Measurements from ENCODE around the gene EDIL3.
"Not testable (repeated sequence)": the region's sequence is repeated elsewhere in the genome, so short reads cannot be mapped to it uniquely, and the experiment has no call there.

Gene EDIL3

GRCh38 chr5:84343171-84343570 lies 41.5 kb downstream of the EDIL3 start:
- Histone ChIP-seq H3K4me1 (ENCODE audit: control insufficient read depth, insufficient read depth, low read length) (peaks cover 35% of the 10 kb centered on the region), H3K4me3 (ENCODE audit: low read depth, low read length) (no peak overlapping the region), H3K36me3 (ENCODE audit: control insufficient read depth, insufficient read depth, low read length) (no peaks in the 10 kb centered on the region), H3K27ac (ENCODE audit: low read depth, low read length) (no peak overlapping the region), H3K9ac (ENCODE audit: low read depth, low read length) (no peak overlapping the region), H3K9me3 (ENCODE audit: control insufficient read depth, insufficient read depth, low read length) (no peaks in the 10 kb centered on the region), H3K27me3 (ENCODE audit: control insufficient read depth, insufficient read depth, low read length) (no peaks in the 10 kb centered on the region)

DNA sequence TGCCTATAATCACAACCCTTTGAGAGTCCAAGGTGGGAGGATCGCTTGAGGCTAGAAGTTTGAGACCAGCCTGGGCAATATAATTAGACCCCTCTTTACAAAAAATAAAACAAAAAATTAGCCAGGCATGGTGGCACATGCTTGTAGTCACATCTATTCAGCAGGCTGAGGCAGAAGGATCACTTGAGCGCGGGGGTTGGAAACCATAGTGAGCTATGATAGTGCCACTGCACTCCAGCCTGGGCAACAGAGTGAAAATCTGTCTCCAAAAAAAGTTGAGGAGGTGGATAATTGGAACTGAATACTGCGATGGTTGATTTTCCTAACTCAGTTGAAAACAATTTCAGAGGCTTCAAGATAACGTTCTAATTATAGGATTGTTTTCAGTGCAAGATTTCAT lies 52.6 kb downstream of the EDIL3 start:
- H3K4me1 ChIP-seq (ENCODE audit: control insufficient read depth, insufficient read depth, low read length): no peaks in the 10 kb centered on the region
- H3K36me3 ChIP-seq (ENCODE audit: control insufficient read depth, insufficient read depth, low read length): no peaks in the 10 kb centered on the region
- no peaks in the 10 kb centered on the region for H3K27me3 ChIP-seq (ENCODE audit: control insufficient read depth, insufficient read depth, low read length)
- no peak overlapping the region for H3K27ac ChIP-seq (ENCODE audit: low read depth, low read length)
- H3K9me3 ChIP-seq (ENCODE audit: control insufficient read depth, insufficient read depth, low read length): no peaks in the 10 kb centered on the region
- H3K9ac ChIP-seq (ENCODE audit: low read depth, low read length): no peak overlapping the region
- no peak overlapping the region for H3K4me3 ChIP-seq (ENCODE audit: low read depth, low read length)

GRCh38 chr5:84327591-84327990 lies 57.1 kb downstream of the EDIL3 start:
- Histone ChIP-seq H3K4me1 (ENCODE audit: control insufficient read depth, insufficient read depth, low read length) (no peaks in the 10 kb centered on the region), H3K27me3 (ENCODE audit: control insufficient read depth, insufficient read depth, low read length) (no peaks in the 10 kb centered on the region), H3K9ac (ENCODE audit: low read depth, low read length) (no peak overlapping the region), H3K9me3 (ENCODE audit: control insufficient read depth, insufficient read depth, low read length) (no peaks in the 10 kb centered on the region), H3K36me3 (ENCODE audit: control insufficient read depth, insufficient read depth, low read length) (no peaks in the 10 kb centered on the region), H3K4me3 (ENCODE audit: low read depth, low read length) (no peak overlapping the region), H3K27ac (ENCODE audit: low read depth, low read length) (no peak overlapping the region)

DNA sequence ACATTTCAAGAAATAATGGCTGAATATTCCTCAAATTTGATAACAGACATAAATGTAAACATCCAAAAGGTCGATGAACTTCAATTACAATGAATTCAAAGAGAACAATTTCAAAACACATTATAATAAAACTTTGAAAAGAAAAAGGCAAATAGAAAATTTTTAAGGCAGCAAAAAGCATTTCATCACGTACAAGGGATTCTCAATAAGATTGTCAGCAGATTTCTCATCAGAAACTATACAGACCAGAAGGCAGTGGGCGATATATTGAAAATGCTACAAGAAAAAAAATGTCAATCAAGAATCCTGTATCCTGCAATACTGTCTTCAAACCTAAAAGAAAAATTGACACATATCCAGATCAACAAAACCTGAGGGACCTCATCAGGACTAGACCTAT lies 62.0 kb downstream of the EDIL3 start:
- no peak overlapping the region for H3K27ac ChIP-seq (ENCODE audit: low read depth, low read length)
- no peak overlapping the region for H3K4me3 ChIP-seq (ENCODE audit: low read depth, low read length)
- H3K27me3 ChIP-seq (ENCODE audit: control insufficient read depth, insufficient read depth, low read length): no peaks in the 10 kb centered on the region
- H3K36me3 ChIP-seq (ENCODE audit: control insufficient read depth, insufficient read depth, low read length): no peaks in the 10 kb centered on the region
- no peak overlapping the region for H3K9ac ChIP-seq (ENCODE audit: low read depth, low read length)
- H3K4me1 ChIP-seq (ENCODE audit: control insufficient read depth, insufficient read depth, low read length): no peaks in the 10 kb centered on the region
- no peaks in the 10 kb centered on the region; the same call in 1 of the 2 replicates for H3K9me3 ChIP-seq (ENCODE audit: control insufficient read depth, insufficient read depth, low read length)

DNA sequence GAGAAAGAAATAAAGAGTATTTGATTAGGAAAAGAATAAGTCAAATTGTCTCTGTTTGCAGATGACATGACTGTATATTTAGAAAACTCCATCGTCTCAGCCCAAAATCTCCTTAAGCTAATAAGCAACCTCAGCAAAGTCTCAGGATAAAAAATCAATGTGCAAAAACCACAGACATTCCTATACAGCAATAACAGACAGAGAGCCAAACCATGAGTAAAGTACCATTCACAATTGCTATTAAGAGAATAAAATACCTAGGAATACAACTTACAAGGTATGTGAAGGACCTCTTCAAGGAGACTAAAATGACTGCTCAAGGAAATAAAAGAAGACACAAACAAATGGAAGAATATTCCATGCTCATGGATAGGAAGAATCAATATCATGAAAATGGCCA lies 66.9 kb downstream of the EDIL3 start:
- not testable (repeated sequence) for H3K27me3 ChIP-seq (ENCODE audit: control insufficient read depth, insufficient read depth, low read length); H3K4me3 ChIP-seq (ENCODE audit: low read depth, low read length); H3K27ac ChIP-seq (ENCODE audit: low read depth, low read length); H3K9me3 ChIP-seq (ENCODE audit: control insufficient read depth, insufficient read depth, low read length); H3K36me3 ChIP-seq (ENCODE audit: control insufficient read depth, insufficient read depth, low read length); H3K4me1 ChIP-seq (ENCODE audit: control insufficient read depth, insufficient read depth, low read length); H3K9ac ChIP-seq (ENCODE audit: low read depth, low read length)

- H3K9ac ChIP-seq (ENCODE audit: low read depth, low read length); H3K4me3 ChIP-seq (ENCODE audit: low read depth, low read length); H3K9me3 ChIP-seq (ENCODE audit: control insufficient read depth, insufficient read depth, low read length); H3K27me3 ChIP-seq (ENCODE audit: control insufficient read depth, insufficient read depth, low read length); H3K4me1 ChIP-seq (ENCODE audit: control insufficient read depth, insufficient read depth, low read length); H3K27ac ChIP-seq (ENCODE audit: low read depth, low read length); H3K36me3 ChIP-seq (ENCODE audit: control insufficient read depth, insufficient read depth, low read length): not testable (repeated sequence)
Measured at GRCh38 chr5:84312280-84312679, 72.4 kb downstream of the EDIL3 start.

GRCh38 chr5:84309850-84310249 lies 74.8 kb downstream of the EDIL3 start:
- not testable (repeated sequence) for H3K9me3 ChIP-seq (ENCODE audit: control insufficient read depth, insufficient read depth, low read length); H3K36me3 ChIP-seq (ENCODE audit: control insufficient read depth, insufficient read depth, low read length); H3K27me3 ChIP-seq (ENCODE audit: control insufficient read depth, insufficient read depth, low read length); H3K4me3 ChIP-seq (ENCODE audit: low read depth, low read length); H3K4me1 ChIP-seq (ENCODE audit: control insufficient read depth, insufficient read depth, low read length); H3K9ac ChIP-seq (ENCODE audit: low read depth, low read length); H3K27ac ChIP-seq (ENCODE audit: low read depth, low read length)

DNA sequence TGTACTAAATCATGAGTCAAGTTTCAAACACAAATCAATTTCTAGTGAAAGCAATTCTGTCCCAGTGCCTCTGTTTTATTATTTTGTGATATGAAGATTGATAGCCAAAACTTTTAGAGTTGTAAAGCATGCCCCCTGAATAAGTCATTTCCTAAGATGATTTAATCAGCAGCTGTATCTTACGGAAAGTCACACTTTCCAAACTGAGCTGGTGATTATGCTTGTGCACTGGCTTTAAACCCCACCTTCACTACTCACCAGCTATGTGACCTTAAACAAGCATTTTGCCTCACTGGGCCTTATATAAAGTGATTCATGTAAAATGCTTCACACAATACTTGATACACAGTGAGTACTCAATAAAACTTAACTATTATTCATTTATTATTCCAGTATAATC lies 78.1 kb downstream of the EDIL3 start:
- Histone ChIP-seq H3K9ac (ENCODE audit: low read depth, low read length) (no peak overlapping the region), H3K36me3 (ENCODE audit: control insufficient read depth, insufficient read depth, low read length) (no peaks in the 10 kb centered on the region), H3K4me1 (ENCODE audit: control insufficient read depth, insufficient read depth, low read length) (peaks cover 7% of the 10 kb centered on the region), H3K9me3 (ENCODE audit: control insufficient read depth, insufficient read depth, low read length) (no peaks in the 10 kb centered on the region), H3K27me3 (ENCODE audit: control insufficient read depth, insufficient read depth, low read length) (no peaks in the 10 kb centered on the region), H3K4me3 (ENCODE audit: low read depth, low read length) (no peak overlapping the region), H3K27ac (ENCODE audit: low read depth, low read length) (no peak overlapping the region)

DNA sequence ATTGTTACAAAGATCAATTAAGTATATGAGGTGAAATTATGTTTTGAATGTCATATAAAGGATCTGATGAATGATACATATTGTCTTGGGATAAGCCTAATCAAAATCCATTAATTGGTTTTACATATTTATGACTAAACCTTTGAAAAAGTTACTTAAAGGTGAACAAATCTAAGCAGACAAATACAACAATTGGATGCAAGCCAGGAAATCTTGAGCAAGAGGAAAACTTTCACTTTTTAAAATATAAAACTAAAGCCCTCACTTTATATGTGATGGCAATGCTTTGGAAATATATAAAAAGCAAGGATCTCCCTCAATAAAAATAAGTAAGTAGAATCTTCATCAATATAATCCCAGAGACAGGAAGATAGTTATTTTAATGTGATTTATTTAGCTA lies 80.1 kb downstream of the EDIL3 start:
- Histone ChIP-seq H3K9me3 (ENCODE audit: control insufficient read depth, insufficient read depth, low read length) (no peaks in the 10 kb centered on the region), H3K9ac (ENCODE audit: low read depth, low read length) (no peak overlapping the region), H3K36me3 (ENCODE audit: control insufficient read depth, insufficient read depth, low read length) (no peaks in the 10 kb centered on the region), H3K4me3 (ENCODE audit: low read depth, low read length) (no peak overlapping the region), H3K27me3 (ENCODE audit: control insufficient read depth, insufficient read depth, low read length) (no peaks in the 10 kb centered on the region), H3K4me1 (ENCODE audit: control insufficient read depth, insufficient read depth, low read length) (peaks cover 7% of the 10 kb centered on the region), H3K27ac (ENCODE audit: low read depth, low read length) (no peak overlapping the region)

- H3K9ac ChIP-seq (ENCODE audit: low read depth, low read length): no peak overlapping the region
- H3K4me3 ChIP-seq (ENCODE audit: low read depth, low read length): no peak overlapping the region
- no peak overlapping the region for H3K27ac ChIP-seq (ENCODE audit: low read depth, low read length)
- H3K4me1 ChIP-seq (ENCODE audit: control insufficient read depth, insufficient read depth, low read length): peaks cover 2% of the 10 kb centered on the region
- H3K27me3 ChIP-seq (ENCODE audit: control insufficient read depth, insufficient read depth, low read length): no peaks in the 10 kb centered on the region
- H3K36me3 ChIP-seq (ENCODE audit: control insufficient read depth, insufficient read depth, low read length): no peaks in the 10 kb centered on the region
- H3K9me3 ChIP-seq (ENCODE audit: control insufficient read depth, insufficient read depth, low read length): no peaks in the 10 kb centered on the region
Measured at GRCh38 chr5:84303315-84303714, 81.4 kb downstream of the EDIL3 start.

DNA sequence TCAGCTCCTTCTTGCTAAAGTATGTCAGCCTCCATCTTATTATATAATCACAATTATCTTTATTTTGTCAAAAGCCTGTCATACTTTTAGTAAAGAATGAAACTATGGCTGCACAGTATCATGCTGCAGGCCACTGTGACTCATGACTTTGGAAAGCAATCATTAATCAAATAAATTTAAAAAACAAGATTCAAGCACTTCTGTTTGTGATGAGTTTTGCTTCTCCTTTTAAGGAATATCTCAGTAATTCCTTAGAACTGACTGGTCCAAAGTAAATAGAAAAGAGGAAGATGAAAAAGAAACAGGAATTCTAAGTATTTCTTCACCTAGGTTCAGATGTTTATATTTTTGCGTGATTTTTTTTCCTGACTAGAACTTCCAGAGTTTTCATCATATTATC lies 83.1 kb downstream of the EDIL3 start:
- no peak overlapping the region for H3K9ac ChIP-seq (ENCODE audit: low read depth, low read length)
- H3K27me3 ChIP-seq (ENCODE audit: control insufficient read depth, insufficient read depth, low read length): no peaks in the 10 kb centered on the region
- H3K9me3 ChIP-seq (ENCODE audit: control insufficient read depth, insufficient read depth, low read length): no peaks in the 10 kb centered on the region
- H3K36me3 ChIP-seq (ENCODE audit: control insufficient read depth, insufficient read depth, low read length): no peaks in the 10 kb centered on the region
- no peak overlapping the region for H3K27ac ChIP-seq (ENCODE audit: low read depth, low read length)
- no peaks in the 10 kb centered on the region for H3K4me1 ChIP-seq (ENCODE audit: control insufficient read depth, insufficient read depth, low read length)
- no peak overlapping the region for H3K4me3 ChIP-seq (ENCODE audit: low read depth, low read length)

DNA sequence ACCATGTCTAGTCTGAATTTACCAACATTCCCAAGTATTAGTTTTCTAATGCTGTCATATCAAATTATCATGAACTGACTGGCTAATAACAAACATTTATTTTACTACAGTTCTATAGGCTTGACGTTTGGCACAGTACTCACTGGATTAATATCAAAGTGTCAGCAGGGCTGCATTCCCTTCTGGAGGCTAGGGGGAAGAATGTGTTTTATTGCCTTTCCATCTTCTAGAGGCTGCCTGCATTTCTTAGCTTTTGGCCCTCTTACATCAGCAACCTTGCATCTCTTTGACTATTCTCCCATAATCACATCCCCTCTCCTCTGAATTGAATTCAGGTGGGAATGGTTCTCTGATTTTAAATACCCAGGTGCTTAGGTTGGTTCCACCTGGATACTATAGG lies 84.7 kb downstream of the EDIL3 start:
- Histone ChIP-seq H3K36me3 (ENCODE audit: control insufficient read depth, insufficient read depth, low read length) (no peaks in the 10 kb centered on the region), H3K9ac (ENCODE audit: low read depth, low read length) (no peak overlapping the region), H3K4me1 (ENCODE audit: control insufficient read depth, insufficient read depth, low read length) (no peaks in the 10 kb centered on the region), H3K9me3 (ENCODE audit: control insufficient read depth, insufficient read depth, low read length) (no peaks in the 10 kb centered on the region), H3K27me3 (ENCODE audit: control insufficient read depth, insufficient read depth, low read length) (no peaks in the 10 kb centered on the region), H3K27ac (ENCODE audit: low read depth, low read length) (no peak overlapping the region), H3K4me3 (ENCODE audit: low read depth, low read length) (no peak overlapping the region)
